Stimulated activated CD4-positive, alpha-beta T cell treated with anti-CD3 and anti-CD28 coated beads, Interleukin-15, amount 100 ng/mL, for 24 hours (primary cell): Measurements from ENCODE around the gene GRIP2.

Source experiments
- DNase-seq: peaks from one replicate; pipeline ENCODE4 v3.0.0-alpha.2; 2020

The GRIP2 gene

GRCh38 chr3:14481018-14481645 lies 59.0 kb downstream of the GRIP2 start:
- DNase-seq: no peak

GRCh38 chr3:14480207-14481017 lies 59.7 kb downstream of the GRIP2 start:
- no peak for DNase-seq

GRCh38 chr3:14479591-14479990 lies 60.6 kb downstream of the GRIP2 start:
- no peak for DNase-seq

GRCh38 chr3:14478956-14479550 lies 61.1 kb downstream of the GRIP2 start:
- DNase-seq: no peak

GRCh38 chr3:14477311-14477935 lies 62.7 kb downstream of the GRIP2 start:
- no peak for DNase-seq

GRCh38 chr3:14476583-14477265 lies 63.4 kb downstream of the GRIP2 start:
- DNase-seq: no peak

GRCh38 chr3:14475621-14476020 lies 64.5 kb downstream of the GRIP2 start:
- DNase-seq: no peak

GRCh38 chr3:14474363-14475081 lies 65.6 kb downstream of the GRIP2 start:
- no peak for DNase-seq

GRCh38 chr3:14473411-14473891 lies 66.7 kb downstream of the GRIP2 start:
- no peak for DNase-seq

- DNase-seq: peak; percentile 25
These were observed 67.4 kb downstream of the GRIP2 start for GRCh38 chr3:14472471-14473351.

GRCh38 chr3:14471690-14472089 lies 68.5 kb downstream of the GRIP2 start:
- no peak for DNase-seq

- no peak for DNase-seq
These were observed 69.1 kb downstream of the GRIP2 start for GRCh38 chr3:14471016-14471415.

- DNase-seq: no peak
These were observed 69.7 kb downstream of the GRIP2 start for GRCh38 chr3:14470461-14470860.

GRCh38 chr3:14468621-14468981 lies 71.5 kb downstream of the GRIP2 start:
- no peak for DNase-seq

GRCh38 chr3:14467814-14468620 lies 72.1 kb downstream of the GRIP2 start:
- DNase-seq: peak; percentile 41

GRCh38 chr3:14466179-14466903 lies 73.8 kb downstream of the GRIP2 start:
- DNase-seq: no peak

GRCh38 chr3:14465425-14465824 lies 74.7 kb downstream of the GRIP2 start:
- no peak for DNase-seq

- DNase-seq: no peak
These were observed 75.6 kb downstream of the GRIP2 start for GRCh38 chr3:14464521-14464920.

GRCh38 chr3:14464141-14464465 lies 76.0 kb downstream of the GRIP2 start:
- DNase-seq: no peak
